Kidney glomerular epithelial cell (primary cell): ENCODE data around the gene COTL1.
"Not testable (repeated sequence)": the region's sequence is repeated elsewhere in the genome, so short reads cannot be mapped to it uniquely, and the experiment has no call there.

ENCODE experiments used
- DNase-seq: peaks from one replicate; lab custom pipeline; 2025; lab: John Stamatoyannopoulos, UW

COTL1 gene

GRCh38 chr16:84643180-84643583 lies 25.3 kb upstream of the COTL1 start:
- peak; percentile 72 for DNase-seq

- no peak for DNase-seq
These were observed 23.9 kb upstream of the COTL1 start for GRCh38 chr16:84641643-84642358.

GRCh38 chr16:84640145-84640544 lies 22.3 kb upstream of the COTL1 start:
- DNase-seq, result no peak

DNA sequence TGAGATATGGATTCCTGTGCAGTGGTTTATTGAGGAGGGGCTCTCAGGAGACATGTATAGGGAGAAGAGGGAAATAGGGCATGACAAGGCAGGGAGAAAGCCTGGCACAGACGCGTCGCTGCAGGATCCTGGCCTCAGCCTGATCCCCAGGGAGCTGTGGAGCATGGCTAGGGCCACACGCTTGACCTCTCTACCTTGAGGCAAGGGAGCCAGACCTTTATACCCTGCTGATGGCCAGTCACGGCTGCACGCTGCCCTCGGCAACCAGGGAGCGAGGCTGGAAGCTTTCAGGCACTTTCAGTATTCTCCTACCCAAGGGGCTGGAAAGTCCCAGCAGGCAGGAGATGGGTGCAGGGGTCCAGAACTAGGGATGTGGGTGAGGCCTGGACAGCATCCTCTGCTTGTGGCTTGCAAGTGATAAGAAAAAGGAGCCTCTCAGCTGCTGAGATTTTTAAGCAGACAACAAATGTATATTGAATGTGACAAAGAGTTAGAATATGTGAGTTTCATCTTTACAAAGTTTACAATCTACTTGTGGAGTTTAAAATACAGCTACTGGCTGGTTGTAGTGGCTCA lies 20.4 kb upstream of the COTL1 start:
- DNase-seq, result no peak

DNA sequence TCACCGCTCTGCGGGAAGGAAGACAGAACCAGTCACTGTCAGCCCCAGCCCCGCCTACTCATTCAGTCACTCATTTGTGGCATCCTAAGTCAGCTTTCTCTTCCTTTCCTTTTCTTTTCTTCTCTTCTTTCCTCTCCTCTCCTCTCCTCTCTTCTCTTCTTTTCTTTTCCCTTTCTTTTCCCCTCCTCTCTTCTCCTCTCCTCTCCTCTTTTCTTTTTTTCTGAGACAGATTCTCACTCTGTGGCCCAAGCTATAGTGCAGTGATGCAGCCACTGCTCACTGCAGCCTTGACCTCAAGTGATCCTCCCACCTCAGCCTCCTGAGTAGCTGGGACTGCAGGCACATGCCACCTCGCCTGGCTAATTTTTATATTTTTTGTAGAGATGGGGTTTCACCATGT lies 19.8 kb upstream of the COTL1 start:
- no peak for DNase-seq

GRCh38 chr16:84635702-84636101 lies 17.8 kb upstream of the COTL1 start:
- no peak for DNase-seq

DNA sequence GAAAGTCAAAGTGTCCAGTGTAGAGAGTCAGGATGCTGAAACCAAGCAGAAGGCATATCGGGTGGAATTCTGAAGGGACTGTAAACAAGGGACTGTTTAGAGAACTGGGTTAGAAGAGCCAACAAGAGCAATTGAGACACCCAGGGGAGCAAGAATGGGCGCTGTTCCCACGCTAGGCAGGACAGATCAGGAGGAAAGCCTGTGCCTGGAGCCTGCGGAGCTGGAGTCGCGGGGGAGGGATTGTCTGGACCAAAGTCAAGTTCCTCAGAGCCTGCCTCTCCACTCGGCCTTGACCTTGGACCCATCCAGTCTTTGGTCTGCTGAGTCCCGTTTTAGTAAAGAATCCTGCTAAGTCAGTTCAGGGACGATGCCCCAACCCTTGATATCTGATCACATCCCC lies 15.7 kb upstream of the COTL1 start:
- peak; percentile 19 for DNase-seq

DNA sequence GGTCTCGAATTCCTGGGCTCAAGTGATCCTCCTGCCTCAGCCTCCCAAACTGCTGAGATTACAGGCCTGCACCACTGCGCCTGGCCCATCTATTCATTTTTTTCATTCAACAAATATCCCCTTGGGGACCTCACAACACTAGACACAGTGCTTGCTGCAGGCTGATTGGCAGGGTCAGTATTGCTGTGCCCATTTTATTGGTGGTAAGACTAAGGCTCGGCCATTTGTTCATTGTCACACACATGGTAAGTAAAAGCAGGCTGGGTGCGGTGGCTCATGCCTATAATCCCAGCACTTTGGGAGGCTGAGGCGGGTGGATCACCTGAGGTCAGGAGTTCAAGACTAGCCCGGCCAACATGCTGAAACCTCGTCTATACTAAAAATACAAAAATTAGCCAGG lies 15.0 kb upstream of the COTL1 start:
- not testable (repeated sequence) for DNase-seq

DNA sequence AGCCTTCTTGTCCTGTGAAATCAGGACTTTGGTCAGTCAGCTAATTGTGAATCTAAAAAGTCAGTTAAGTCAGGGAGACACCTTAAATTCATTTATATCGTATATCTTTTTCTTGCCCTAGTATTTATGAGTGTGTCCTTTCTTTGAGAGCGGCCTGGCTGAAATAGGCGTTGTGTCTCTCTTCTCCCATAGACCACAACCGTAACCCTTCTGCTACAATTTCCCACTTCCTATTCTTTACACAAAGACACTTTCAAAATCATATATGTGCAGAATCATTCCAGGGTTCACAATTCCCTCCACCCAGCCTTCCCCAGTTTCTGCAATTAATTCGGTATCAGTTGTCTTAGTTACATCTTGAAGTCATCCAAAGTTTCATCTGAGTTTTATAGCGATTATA lies 14.0 kb upstream of the COTL1 start:
- DNase-seq, result no peak

- no peak for DNase-seq
These were observed 13.2 kb upstream of the COTL1 start for GRCh38 chr16:84631153-84631466.

- no peak for DNase-seq
These were observed 12.7 kb upstream of the COTL1 start for GRCh38 chr16:84630446-84631152.

DNA sequence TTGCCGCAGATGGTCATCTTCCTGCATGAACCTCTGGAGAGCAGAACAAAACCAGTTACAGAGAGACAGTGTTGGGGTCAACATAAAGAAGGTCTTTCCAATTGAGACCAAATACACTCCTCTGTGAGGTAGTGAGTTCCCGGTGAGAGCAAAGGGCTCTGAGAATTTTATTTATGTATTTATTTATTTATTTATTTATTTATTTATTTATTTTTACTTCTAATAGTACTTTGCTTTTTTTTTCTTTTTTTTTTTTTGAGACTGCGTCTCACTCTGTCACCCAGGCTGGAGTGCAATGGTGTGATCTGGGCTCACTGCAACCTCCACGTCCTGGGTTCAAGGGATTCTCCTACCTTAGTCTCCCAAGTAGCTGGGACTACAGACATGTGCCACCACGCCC lies 12.1 kb upstream of the COTL1 start:
- no peak for DNase-seq

GRCh38 chr16:84629580-84629979 lies 11.7 kb upstream of the COTL1 start:
- no peak for DNase-seq

GRCh38 chr16:84628226-84628731 lies 10.4 kb upstream of the COTL1 start:
- DNase-seq, result no peak

GRCh38 chr16:84625556-84625955 lies 7.7 kb upstream of the COTL1 start:
- no peak for DNase-seq

- DNase-seq, result not testable (repeated sequence)
These were observed 3.0 kb upstream of the COTL1 start for GRCh38 chr16:84620913-84621312.

DNA sequence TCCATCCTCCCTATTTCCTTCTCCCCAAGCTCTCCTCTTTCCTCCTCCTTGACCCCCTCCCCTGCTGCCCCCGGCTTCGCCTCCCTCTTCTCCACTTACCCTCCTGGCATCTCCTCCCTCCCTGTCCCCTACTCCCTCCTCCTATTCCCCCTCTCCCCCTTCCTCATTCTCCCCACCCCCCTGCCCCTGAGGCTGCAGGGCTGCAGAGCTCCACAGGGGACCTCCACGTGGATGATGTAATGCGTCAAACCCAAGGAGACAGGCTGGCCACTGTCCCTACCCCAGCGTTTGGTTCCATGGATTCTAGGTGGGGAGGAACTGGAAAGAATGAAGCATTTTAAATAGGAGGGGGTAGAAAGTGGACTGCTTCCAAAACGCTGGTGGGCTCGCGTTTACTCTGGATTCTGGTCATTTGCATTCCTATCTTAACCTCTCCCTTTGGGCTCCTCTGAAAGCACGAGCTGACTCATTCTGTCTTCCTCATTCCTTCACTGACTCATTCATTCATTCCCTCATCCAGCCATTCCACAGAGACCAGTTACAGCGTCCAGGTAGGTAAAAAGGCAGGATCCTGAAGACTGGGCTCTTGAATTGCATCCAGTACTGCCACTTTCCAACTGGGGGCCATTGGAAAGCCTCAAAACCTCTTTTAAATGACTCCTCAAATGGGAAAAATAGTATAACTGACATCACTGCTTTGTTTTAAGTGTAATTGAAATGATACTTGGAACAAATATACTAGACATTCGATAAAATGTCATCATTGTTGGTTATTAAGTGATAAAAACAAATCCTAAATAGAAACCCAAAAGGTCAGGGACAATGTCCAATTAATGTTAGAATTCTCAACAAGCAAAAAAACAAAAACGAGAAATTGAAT lies 943 bp upstream of the COTL1 start:
- DNase-seq, result peak; percentile 94

GRCh38 chr16:84617041-84617790 lies 662 bp downstream of the COTL1 start:
- DNase-seq, result no peak

DNA sequence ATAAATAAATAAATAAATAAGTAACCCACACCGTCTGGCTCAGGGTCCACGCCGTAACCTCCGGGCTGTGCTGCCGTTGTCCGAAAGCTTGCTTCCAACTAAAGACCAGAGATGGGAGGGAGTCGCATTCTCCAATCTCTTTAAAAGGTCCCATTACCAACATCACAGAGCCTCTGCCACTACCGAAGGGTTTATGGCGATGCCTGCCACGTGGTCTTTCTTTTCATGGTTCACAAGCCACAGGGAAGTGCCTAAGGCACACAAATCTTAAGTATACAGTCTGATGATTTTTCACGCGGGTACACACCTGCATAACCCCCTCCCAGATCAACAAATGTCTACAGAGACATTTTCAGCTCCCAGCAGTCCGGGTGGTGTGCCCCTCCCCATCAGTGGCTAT lies 1.4 kb downstream of the COTL1 start:
- DNase-seq, result no peak

DNA sequence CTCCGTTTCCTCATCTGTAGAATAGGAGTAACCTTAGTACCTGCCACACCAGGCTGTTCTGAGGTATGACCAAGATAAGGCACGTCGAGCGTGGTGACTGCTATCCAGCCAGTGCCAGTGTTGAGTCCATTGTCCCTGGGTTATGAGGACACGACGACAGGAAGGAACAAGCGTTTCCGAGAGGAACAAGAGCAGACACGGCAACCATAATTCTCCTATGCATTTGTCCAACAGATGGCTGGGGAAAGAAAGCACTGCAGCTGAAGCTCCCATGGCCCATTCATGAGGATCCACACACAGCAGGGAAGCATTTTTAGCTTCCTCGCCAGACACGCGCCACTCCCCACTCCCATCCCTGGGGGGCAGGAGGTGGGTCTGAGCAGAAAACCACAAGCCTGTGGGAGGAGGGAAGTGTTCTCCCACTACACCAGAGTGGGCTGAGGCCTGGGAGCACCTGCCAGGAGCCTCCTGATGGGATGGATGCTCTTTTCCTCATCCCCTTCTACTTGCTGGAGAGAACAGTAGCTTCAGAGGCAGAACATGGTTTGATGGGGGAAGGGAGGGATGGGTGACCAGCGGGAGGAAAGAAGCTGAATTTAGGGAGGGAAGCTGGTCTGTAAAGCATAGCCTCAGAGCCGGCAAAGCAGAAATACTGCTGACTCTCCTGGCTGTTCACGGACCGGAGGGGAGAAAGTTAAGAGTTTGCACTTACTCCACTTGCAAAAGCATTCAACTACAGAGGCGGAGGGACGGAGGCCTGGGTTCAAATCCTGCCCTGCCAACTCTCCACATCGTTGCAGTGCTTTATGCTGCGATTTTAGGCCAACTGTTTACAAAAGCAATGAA lies 2.7 kb downstream of the COTL1 start:
- no peak for DNase-seq

GRCh38 chr16:84614623-84614967 lies 3.3 kb downstream of the COTL1 start:
- no peak for DNase-seq
